ENCODE results near the gene TRAPPC3.

The TRAPPC3 gene

GRCh38 chr1:36115931-36116330, 33.4 kb downstream of the TRAPPC3 start:
- peaks cover 12 to 19% of the 10 kb centered on the region in 2 experiments for H3K4me1 ChIP-seq (ENCODE audit: control insufficient read depth in 1 of 2, insufficient read depth in 2 of 2, low read length in 2 of 2)
- no peak for DNase-seq
- no peak overlapping the region for H4K12ac ChIP-seq (ENCODE audit: low read depth, low read length)
- H3K18ac ChIP-seq (ENCODE audit: low read length), result no peak overlapping the region
- H3K79me2 ChIP-seq (ENCODE audit: control insufficient read depth, insufficient read depth, low read length, poor library complexity), result no peaks in the 10 kb centered on the region
- no peak overlapping the region for H2BK120ac ChIP-seq (ENCODE audit: insufficient read depth, low read length, poor library complexity)
- H3K27me3 ChIP-seq (ENCODE audit: insufficient read depth, low read length), result no peaks in the 10 kb centered on the region
- no peak overlapping the region for H2BK5ac ChIP-seq (ENCODE audit: low read depth, low read length, poor library complexity)
- no peak overlapping the region for H2BK12ac ChIP-seq (ENCODE audit: low read length)
- H4K91ac ChIP-seq (ENCODE audit: low read depth, low read length), result no peak overlapping the region
- no peak overlapping the region for H3K4me2 ChIP-seq (ENCODE audit: low read length)
- no peak overlapping the region for H3K23ac ChIP-seq (ENCODE audit: low read length)
- H3K79me1 ChIP-seq (ENCODE audit: low read length), result no peaks in the 10 kb centered on the region
- WGBS (ENCODE audit: extremely low coverage, insufficient coverage, insufficient read length), result no CpG with 5 or more reads among the region's 5 CpGs
- no peak overlapping the region for H3K14ac ChIP-seq (ENCODE audit: low read length)
- H3K36me3 ChIP-seq (ENCODE audit: control insufficient read depth in 1 of 2, insufficient read depth in 2 of 2, low read length in 2 of 2), result no peaks in the 10 kb centered on the region
- no peak overlapping the region for H2AK5ac ChIP-seq (ENCODE audit: low read length)
- H4K8ac ChIP-seq (ENCODE audit: low read depth, low read length), result no peak overlapping the region
- H2AFZ ChIP-seq (ENCODE audit: insufficient read depth, low read length, poor library complexity), result no peak overlapping the region
- H3K9ac ChIP-seq (ENCODE audit: low read length), result no peak overlapping the region
- H3K4ac ChIP-seq (ENCODE audit: low read depth, low read length), result no peak overlapping the region
- H3K27ac ChIP-seq (ENCODE audit: low read depth, low read length), result no peak overlapping the region
- no peaks in the 10 kb centered on the region for H3K9me3 ChIP-seq (ENCODE audit: insufficient read depth, low read depth, low read length)
- no peak overlapping the region for H3K4me3 ChIP-seq (ENCODE audit: low read depth, low read length)

DNA sequence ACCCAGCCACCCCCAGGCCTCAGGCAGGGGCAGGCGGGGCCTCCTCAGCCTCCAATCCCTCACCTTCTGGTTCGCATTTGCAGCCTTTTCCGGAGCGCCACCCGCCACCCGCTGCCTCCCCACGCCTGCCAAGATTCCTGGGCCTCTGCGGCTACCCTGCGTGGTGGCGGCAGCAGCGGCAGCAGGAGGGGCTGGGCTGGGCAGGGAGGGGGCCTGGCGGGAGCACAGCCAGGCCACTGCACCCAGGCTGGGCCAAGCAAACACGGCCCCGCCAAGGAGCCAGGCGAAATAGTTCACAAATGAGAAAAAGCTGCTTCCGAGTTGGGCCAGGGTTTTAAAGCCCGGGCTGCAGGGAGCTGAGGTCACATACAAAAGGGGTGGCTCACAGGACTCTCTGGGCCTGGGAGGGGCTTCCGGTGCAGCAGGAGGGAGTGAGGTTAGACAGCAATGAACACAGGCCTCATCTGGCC, 34.1 kb downstream of the TRAPPC3 start:
- Histone ChIP-seq H3K23ac (ENCODE audit: low read length) (no peak overlapping the region), H3K4ac (ENCODE audit: low read depth, low read length) (no peak overlapping the region), H4K12ac (ENCODE audit: low read depth, low read length) (no peak overlapping the region), H3K27ac (ENCODE audit: low read depth, low read length) (no peak overlapping the region), H3K4me3 (ENCODE audit: low read depth, low read length) (no peak overlapping the region), H3K18ac (ENCODE audit: low read length) (no peak overlapping the region), H2AFZ (ENCODE audit: insufficient read depth, low read length, poor library complexity) (no peak overlapping the region), H3K4me2 (ENCODE audit: low read length) (no peak overlapping the region), H2AK5ac (ENCODE audit: low read length) (no peak overlapping the region), H2BK120ac (ENCODE audit: insufficient read depth, low read length, poor library complexity) (no peak overlapping the region), H3K79me2 (ENCODE audit: control insufficient read depth, insufficient read depth, low read length, poor library complexity) (no peaks in the 10 kb centered on the region), H4K8ac (ENCODE audit: low read depth, low read length) (peak overlapping the region; percentile 7), H2BK12ac (ENCODE audit: low read length) (no peak overlapping the region), H3K9me3 (ENCODE audit: insufficient read depth, low read depth, low read length) (no peaks in the 10 kb centered on the region), H3K79me1 (ENCODE audit: low read length) (no peaks in the 10 kb centered on the region), H4K91ac (ENCODE audit: low read depth, low read length) (no peak overlapping the region), H3K27me3 (ENCODE audit: insufficient read depth, low read length) (no peaks in the 10 kb centered on the region), H3K14ac (ENCODE audit: low read length) (no peak overlapping the region), H3K9ac (ENCODE audit: low read length) (no peak overlapping the region), H3K36me3 (ENCODE audit: control insufficient read depth in 1 of 2, insufficient read depth in 2 of 2, low read length in 2 of 2) (no peaks in the 10 kb centered on the region), H3K4me1 (ENCODE audit: control insufficient read depth in 1 of 2, insufficient read depth in 2 of 2, low read length in 2 of 2) (peaks cover 12 to 19% of the 10 kb centered on the region in 2 experiments), H2BK5ac (ENCODE audit: low read depth, low read length, poor library complexity) (no peak overlapping the region)
- no peak for DNase-seq
- no CpG with 5 or more reads among the region's 18 CpGs for WGBS (ENCODE audit: extremely low coverage, insufficient coverage, insufficient read length)

- peaks cover 7 to 14% of the 10 kb centered on the region in 2 experiments for H3K4me1 ChIP-seq (ENCODE audit: control insufficient read depth in 1 of 2, insufficient read depth in 2 of 2, low read length in 2 of 2)
- no peaks in the 10 kb centered on the region for H3K9me3 ChIP-seq (ENCODE audit: insufficient read depth, low read depth, low read length)
- no peak overlapping the region for H2BK5ac ChIP-seq (ENCODE audit: low read depth, low read length, poor library complexity)
- H4K8ac ChIP-seq (ENCODE audit: low read depth, low read length), result no peak overlapping the region
- H3K27me3 ChIP-seq (ENCODE audit: insufficient read depth, low read length), result no peaks in the 10 kb centered on the region
- H4K91ac ChIP-seq (ENCODE audit: low read depth, low read length), result no peak overlapping the region
- H2BK12ac ChIP-seq (ENCODE audit: low read length), result no peak overlapping the region
- H2AK5ac ChIP-seq (ENCODE audit: low read length), result no peak overlapping the region
- WGBS (ENCODE audit: extremely low coverage, insufficient coverage, insufficient read length), result no CpG with 5 or more reads among the region's 5 CpGs
- H2AFZ ChIP-seq (ENCODE audit: insufficient read depth, low read length, poor library complexity), result no peak overlapping the region
- H3K23ac ChIP-seq (ENCODE audit: low read length), result no peak overlapping the region
- H3K79me1 ChIP-seq (ENCODE audit: low read length), result peaks cover under 1% of the 10 kb centered on the region
- H3K4ac ChIP-seq (ENCODE audit: low read depth, low read length), result no peak overlapping the region
- H3K79me2 ChIP-seq (ENCODE audit: control insufficient read depth, insufficient read depth, low read length, poor library complexity), result no peaks in the 10 kb centered on the region
- H3K27ac ChIP-seq (ENCODE audit: low read depth, low read length), result no peak overlapping the region
- no peak overlapping the region for H3K4me3 ChIP-seq (ENCODE audit: low read depth, low read length)
- H3K4me2 ChIP-seq (ENCODE audit: low read length), result no peak overlapping the region
- H3K18ac ChIP-seq (ENCODE audit: low read length), result no peak overlapping the region
- no peaks in the 10 kb centered on the region for H3K36me3 ChIP-seq (ENCODE audit: control insufficient read depth in 1 of 2, insufficient read depth in 2 of 2, low read length in 2 of 2)
- no peak for DNase-seq
- no peak overlapping the region for H2BK120ac ChIP-seq (ENCODE audit: insufficient read depth, low read length, poor library complexity)
- H4K12ac ChIP-seq (ENCODE audit: low read depth, low read length), result no peak overlapping the region
- H3K9ac ChIP-seq (ENCODE audit: low read length), result no peak overlapping the region
- no peak overlapping the region for H3K14ac ChIP-seq (ENCODE audit: low read length)
Observed at GRCh38 chr1:36114371-36114770, 34.9 kb downstream of the TRAPPC3 start.

DNA sequence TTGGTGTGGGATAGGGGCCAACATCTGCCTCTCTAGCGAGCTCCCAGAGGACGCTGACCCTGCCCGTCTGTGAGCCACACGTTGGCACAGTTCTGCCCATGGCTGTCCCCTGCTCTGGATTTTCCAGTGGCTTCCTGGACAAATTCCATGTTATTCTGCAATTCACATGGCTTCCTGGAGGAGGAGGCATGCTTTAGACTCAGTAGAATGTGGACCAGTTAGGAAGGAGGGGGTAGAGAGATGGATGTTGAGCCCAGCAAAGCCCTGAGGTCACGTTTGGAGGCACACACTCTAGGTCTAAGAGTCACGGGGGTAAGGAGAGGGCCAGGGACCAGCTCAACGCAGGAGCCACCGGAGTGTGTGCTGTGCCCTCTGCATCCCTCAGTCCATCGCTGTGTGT, 36.5 kb downstream of the TRAPPC3 start:
- no peak for DNase-seq
- Histone ChIP-seq H3K79me2 (ENCODE audit: control insufficient read depth, insufficient read depth, low read length, poor library complexity) (no peaks in the 10 kb centered on the region), H3K4me2 (ENCODE audit: low read length) (no peak overlapping the region), H2BK120ac (ENCODE audit: insufficient read depth, low read length, poor library complexity) (no peak overlapping the region), H4K12ac (ENCODE audit: low read depth, low read length) (no peak overlapping the region), H3K14ac (ENCODE audit: low read length) (no peak overlapping the region), H2AK5ac (ENCODE audit: low read length) (no peak overlapping the region), H3K9ac (ENCODE audit: low read length) (no peak overlapping the region), H3K9me3 (ENCODE audit: insufficient read depth, low read depth, low read length) (no peaks in the 10 kb centered on the region), H2BK12ac (ENCODE audit: low read length) (no peak overlapping the region), H4K8ac (ENCODE audit: low read depth, low read length) (no peak overlapping the region), H3K4me3 (ENCODE audit: low read depth, low read length) (no peak overlapping the region), H3K27ac (ENCODE audit: low read depth, low read length) (no peak overlapping the region), H3K4me1 (ENCODE audit: control insufficient read depth in 1 of 2, insufficient read depth in 2 of 2, low read length in 2 of 2) (peaks cover 15 to 26% of the 10 kb centered on the region in 2 experiments), H3K4ac (ENCODE audit: low read depth, low read length) (no peak overlapping the region), H3K18ac (ENCODE audit: low read length) (no peak overlapping the region), H3K23ac (ENCODE audit: low read length) (no peak overlapping the region), H2BK5ac (ENCODE audit: low read depth, low read length, poor library complexity) (no peak overlapping the region), H3K27me3 (ENCODE audit: insufficient read depth, low read length) (no peaks in the 10 kb centered on the region), H3K36me3 (ENCODE audit: control insufficient read depth in 1 of 2, insufficient read depth in 2 of 2, low read length in 2 of 2) (no peaks in the 10 kb centered on the region), H4K91ac (ENCODE audit: low read depth, low read length) (no peak overlapping the region), H2AFZ (ENCODE audit: insufficient read depth, low read length, poor library complexity) (no peak overlapping the region), H3K79me1 (ENCODE audit: low read length) (peaks cover 11% of the 10 kb centered on the region)
- no CpG with 5 or more reads among the region's 9 CpGs for WGBS (ENCODE audit: extremely low coverage, insufficient coverage, insufficient read length)
